GM21737 (cell line): ENCODE results near the gene INF2.

Experiments
- ATAC-seq: cut with Tn5 transposase; IDR thresholded peaks from one replicate; pipeline ENCODE4 v1.9.1; 2021; ENCODE audit warnings: mild to moderate bottlenecking, moderate library complexity; ENCODE audit not compliant: unreplicated experiment

The INF2 gene

GRCh38 chr14:104687601-104688504 is 1.6 kb upstream of the INF2 start:
- no peak for ATAC-seq

GRCh38 chr14:104688505-104689108 is 811 bp upstream of the INF2 start:
- ATAC-seq: no peak

- ATAC-seq: no peak
These were observed 678 bp downstream of the INF2 start for GRCh38 chr14:104689881-104690711.

- no peak for ATAC-seq
These were observed 1.5 kb downstream of the INF2 start for GRCh38 chr14:104690861-104691455.

- no peak for ATAC-seq
These were observed 2.3 kb downstream of the INF2 start for GRCh38 chr14:104691546-104692260.

GRCh38 chr14:104692261-104692938 is 3.0 kb downstream of the INF2 start:
- ATAC-seq: no peak

- no peak for ATAC-seq
These were observed 3.5 kb downstream of the INF2 start for GRCh38 chr14:104692939-104693315.

- ATAC-seq: no peak
These were observed 4.3 kb downstream of the INF2 start for GRCh38 chr14:104693482-104694431.

GRCh38 chr14:104694475-104694950 is 5.1 kb downstream of the INF2 start:
- ATAC-seq: no peak

GRCh38 chr14:104694991-104695659 is 5.7 kb downstream of the INF2 start:
- no peak for ATAC-seq

GRCh38 chr14:104695660-104696000 is 6.2 kb downstream of the INF2 start:
- ATAC-seq: no peak

- ATAC-seq: no peak
These were observed 7.4 kb downstream of the INF2 start for GRCh38 chr14:104696671-104697316.

- no peak for ATAC-seq
These were observed 7.9 kb downstream of the INF2 start for GRCh38 chr14:104697317-104697703.

- ATAC-seq: no peak
These were observed 8.6 kb downstream of the INF2 start for GRCh38 chr14:104697892-104698583.

GRCh38 chr14:104698688-104699425 is 9.4 kb downstream of the INF2 start:
- no peak for ATAC-seq

GRCh38 chr14:104699426-104699748 is 10.0 kb downstream of the INF2 start:
- no peak for ATAC-seq

GRCh38 chr14:104700225-104700651 is 10.8 kb downstream of the INF2 start:
- ATAC-seq: no peak
